Cardiac fibroblast (primary cell): ENCODE measurements around the gene IBSP.

Experiments used
- DNase-seq, 2 donors: peaks; one replicate each; pipeline versions ENCODE4 v3.0.0 to v3.0.0-alpha.2; 2010; ENCODE audit warnings: low read depth in 2 of 2
- H3K4me3 ChIP-seq, 2 donors: replicated peaks in 1 of 2; 1 replicate in 1 of 2; 2 replicates in 1 of 2; pipeline ENCODE4 v1.5.1; 2011; ENCODE audit warnings: low read depth in 2 of 2, low read length in 2 of 2, mild to moderate bottlenecking in 2 of 2, moderate library complexity in 1 of 2
- TF ChIP-seq, protein P1 (sequence below): IDR thresholded peaks from one replicate; pipeline ENCODE4 v1.5.1; 2011; ENCODE audit warnings: low read depth, mild to moderate bottlenecking, low read length, inconsistent platforms

The IBSP gene

GRCh38 chr4:87853891-87854290, 54.5 kb downstream of the IBSP start:
- DNase-seq = no peak
- TF ChIP-seq, protein P1, sequence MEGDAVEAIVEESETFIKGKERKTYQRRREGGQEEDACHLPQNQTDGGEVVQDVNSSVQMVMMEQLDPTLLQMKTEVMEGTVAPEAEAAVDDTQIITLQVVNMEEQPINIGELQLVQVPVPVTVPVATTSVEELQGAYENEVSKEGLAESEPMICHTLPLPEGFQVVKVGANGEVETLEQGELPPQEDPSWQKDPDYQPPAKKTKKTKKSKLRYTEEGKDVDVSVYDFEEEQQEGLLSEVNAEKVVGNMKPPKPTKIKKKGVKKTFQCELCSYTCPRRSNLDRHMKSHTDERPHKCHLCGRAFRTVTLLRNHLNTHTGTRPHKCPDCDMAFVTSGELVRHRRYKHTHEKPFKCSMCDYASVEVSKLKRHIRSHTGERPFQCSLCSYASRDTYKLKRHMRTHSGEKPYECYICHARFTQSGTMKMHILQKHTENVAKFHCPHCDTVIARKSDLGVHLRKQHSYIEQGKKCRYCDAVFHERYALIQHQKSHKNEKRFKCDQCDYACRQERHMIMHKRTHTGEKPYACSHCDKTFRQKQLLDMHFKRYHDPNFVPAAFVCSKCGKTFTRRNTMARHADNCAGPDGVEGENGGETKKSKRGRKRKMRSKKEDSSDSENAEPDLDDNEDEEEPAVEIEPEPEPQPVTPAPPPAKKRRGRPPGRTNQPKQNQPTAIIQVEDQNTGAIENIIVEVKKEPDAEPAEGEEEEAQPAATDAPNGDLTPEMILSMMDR = no peak
- H3K4me3 ChIP-seq = no peak overlapping the region

- H3K4me3 ChIP-seq = no peak overlapping the region
- no peak for DNase-seq
- TF ChIP-seq, protein P1 = no peak
These were observed 56.2 kb downstream of the IBSP start for GRCh38 chr4:87855559-87855958.

- H3K4me3 ChIP-seq = no peak overlapping the region
- no peak for DNase-seq
- TF ChIP-seq, protein P1 = no peak
These were observed 57.5 kb downstream of the IBSP start for GRCh38 chr4:87856816-87857215.

DNA sequence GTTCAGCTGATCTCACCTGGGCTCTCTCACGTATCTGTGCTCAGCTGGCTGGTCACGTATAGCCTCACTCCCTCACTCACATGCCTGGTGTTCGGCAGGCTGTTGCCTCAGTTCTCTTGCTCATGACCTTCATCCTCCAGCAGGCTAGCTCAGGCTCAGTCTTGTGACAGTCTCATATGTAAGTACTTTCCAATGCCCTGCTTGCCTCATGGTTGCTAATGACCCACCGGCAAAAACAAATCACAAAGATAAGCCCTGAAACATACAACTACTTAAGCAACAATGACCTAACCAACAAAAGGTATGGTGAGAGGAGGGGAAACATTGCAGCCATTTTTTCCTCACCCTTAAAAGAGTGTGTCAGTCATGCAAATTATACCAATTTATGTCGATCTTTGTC, 58.4 kb downstream of the IBSP start:
- TF ChIP-seq, protein P1 = no peak

More for the DNA sequence above, 58.4 kb downstream of the IBSP start:
- no peak for DNase-seq
- no peak overlapping the region for H3K4me3 ChIP-seq
